Activated CD4-positive, alpha-beta T cell treated with anti-CD3 and anti-CD28 coated beads, Interleukin-10, Interleukin-2, amounts not matched to agents 100 ng/mL and 50 ng/mL, durations not matched to agents 16 hours and 8 hours (primary cell): Measurements from ENCODE around the gene FAM118B.
"Not testable (repeated sequence)": the region's sequence is repeated elsewhere in the genome, so short reads cannot be mapped to it uniquely, and the experiment has no call there.

Experiments used
- DNase-seq: peaks from one replicate; pipeline ENCODE4 v3.0.0-alpha.2; 2020

Gene FAM118B

GRCh38 chr11:126277780-126278179 is 66.2 kb downstream of the FAM118B start:
- no peak for DNase-seq

DNA sequence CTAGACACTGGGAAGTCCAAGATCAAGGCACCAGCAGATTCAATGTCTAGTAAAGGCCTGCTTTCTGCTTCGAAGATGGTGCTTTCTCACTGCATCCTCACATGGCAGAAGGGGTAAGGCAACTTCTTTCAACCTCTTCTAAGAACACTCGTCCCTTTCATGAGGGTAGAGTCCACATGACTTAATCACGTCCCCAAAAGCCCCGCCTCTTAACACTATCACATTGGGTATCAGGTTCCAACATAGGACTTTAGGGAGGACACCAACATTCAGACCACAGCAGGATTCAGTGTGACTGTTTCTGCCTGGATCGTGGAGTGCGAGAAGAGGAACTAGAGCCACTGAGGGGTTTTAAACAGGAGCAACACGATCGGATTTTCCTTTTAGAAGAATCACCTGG is 67.6 kb downstream of the FAM118B start:
- DNase-seq = no peak

DNA sequence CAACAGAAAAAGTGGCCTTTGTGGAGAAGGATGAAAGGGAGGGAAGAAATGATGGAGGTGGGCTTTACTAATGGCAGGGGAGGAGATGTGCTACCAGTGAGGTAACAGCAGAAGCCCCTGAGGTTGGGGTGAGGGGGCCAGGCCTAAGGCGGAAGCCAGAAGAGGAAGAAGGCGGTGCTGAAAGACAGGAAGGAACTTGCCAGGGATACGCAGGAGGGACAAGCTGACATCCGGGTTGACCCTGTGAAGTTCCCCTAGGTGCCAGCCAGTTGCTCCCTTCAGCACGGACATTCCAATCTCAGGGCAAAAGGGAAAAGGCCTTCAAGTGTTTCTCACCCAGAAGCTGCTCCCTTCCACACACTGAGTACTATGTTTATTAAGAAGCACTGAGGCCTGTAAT is 69.0 kb downstream of the FAM118B start:
- DNase-seq = no peak

GRCh38 chr11:126281245-126281644 is 69.7 kb downstream of the FAM118B start:
- no peak for DNase-seq

DNA sequence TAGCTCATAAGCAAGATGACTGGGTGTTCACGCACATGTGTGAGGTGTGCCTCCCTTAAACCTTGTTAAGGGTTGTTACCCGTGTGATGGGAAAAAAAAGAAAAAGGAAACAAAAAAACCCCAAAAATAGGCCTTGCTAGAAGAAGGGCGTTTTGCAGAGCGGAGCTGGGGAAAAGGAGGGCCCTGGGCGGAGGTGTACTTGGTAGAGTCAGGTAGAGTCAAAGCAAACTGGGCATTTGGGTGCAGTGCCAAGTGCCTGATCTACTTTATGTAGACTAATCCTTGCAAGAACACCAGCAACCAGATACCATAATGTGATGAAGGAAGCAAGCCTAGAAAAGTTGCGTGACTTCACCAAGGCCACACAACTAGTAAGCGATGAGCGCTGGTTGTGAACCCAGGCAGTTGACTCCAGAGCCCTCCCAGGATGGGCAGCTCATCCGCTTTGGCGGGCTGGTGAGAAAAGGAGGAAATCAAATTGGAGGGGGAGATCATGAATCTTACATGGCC is 70.1 kb downstream of the FAM118B start:
- no peak for DNase-seq

- peak; percentile 39 for DNase-seq
Observed at GRCh38 chr11:126282361-126282735, 70.8 kb downstream of the FAM118B start.

- DNase-seq = peak; percentile 67
Observed at GRCh38 chr11:126282736-126283591, 71.4 kb downstream of the FAM118B start, which contains the start of gene TIRAP. TIRAP (plus strand) TSS chr11:126283093; CDS start chr11:126290895, 7,802 bp downstream.

DNA sequence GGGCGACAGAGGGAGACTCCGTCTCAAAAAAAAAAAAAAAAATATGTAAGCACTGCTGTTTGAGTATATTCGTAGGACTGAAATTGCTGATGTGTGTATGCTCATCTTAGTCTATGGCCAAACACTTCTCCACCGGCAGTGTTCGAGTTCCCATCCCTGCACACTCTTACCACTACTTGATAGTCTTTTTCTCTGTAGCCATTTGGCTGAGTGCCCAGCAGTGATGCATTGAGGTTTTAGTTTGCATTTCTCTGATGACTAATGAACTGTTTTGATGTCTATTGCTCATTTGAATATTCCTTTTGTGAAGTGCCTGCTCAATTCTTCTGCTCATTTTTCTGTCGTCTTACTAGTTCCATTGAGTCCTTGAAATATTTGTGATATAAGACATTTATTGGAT is 73.2 kb downstream of the FAM118B start:
- peak; percentile 78 for DNase-seq

DNA sequence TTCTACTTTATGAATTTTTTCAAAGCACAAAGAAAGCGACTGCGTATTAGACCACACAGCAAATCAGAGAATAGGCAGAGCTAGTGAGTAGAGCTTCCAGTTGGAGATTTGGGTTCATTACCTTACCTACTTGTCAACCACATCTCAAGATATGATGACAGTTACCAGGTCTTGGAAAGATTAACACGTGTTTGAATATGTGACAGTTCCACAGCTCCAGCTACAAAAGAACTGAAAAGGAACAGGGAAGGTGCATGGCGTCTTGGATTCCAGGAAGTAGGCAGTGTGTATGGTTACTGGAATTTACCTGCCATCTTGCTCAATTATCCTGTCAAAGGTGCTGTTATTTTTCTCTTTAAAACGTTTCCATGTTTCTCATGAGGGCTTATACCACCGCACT is 76.7 kb downstream of the FAM118B start:
- no peak for DNase-seq

- DNase-seq = no peak
Observed at GRCh38 chr11:126290887-126291286, 79.3 kb downstream of the FAM118B start.

DNA sequence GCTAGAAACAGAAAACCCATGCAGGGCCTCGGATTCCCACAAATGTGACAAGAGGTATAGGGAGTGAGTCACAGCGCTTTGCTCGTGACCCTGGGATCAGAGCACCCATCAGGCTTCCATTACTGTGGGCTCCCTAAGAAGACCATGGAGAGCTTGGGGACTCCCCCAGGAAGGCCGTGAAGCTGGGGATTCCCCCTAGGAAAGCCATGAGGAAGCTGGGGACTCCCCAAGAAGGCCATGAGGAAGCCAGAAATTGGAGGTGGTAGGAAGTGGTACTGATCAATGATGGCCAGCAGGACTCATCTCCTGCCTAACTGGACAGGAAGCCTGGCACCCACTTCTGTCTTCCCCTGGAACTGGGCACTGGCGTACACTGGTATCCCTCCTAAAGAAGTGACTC is 82.1 kb downstream of the FAM118B start:
- DNase-seq = peak; percentile 8

- no peak for DNase-seq
Observed at GRCh38 chr11:126297004-126297403, 85.4 kb downstream of the FAM118B start.

GRCh38 chr11:126303623-126304456 is 92.3 kb downstream of the FAM118B start, which contains the start of gene DCPS:
DCPS (plus strand) TSS chr11:126304060; CDS start chr11:126304081, 21 bp downstream.
- peak; percentile 93 for DNase-seq

- DNase-seq = no peak
Observed at GRCh38 chr11:126304457-126305075, 93.0 kb downstream of the FAM118B start.

DNA sequence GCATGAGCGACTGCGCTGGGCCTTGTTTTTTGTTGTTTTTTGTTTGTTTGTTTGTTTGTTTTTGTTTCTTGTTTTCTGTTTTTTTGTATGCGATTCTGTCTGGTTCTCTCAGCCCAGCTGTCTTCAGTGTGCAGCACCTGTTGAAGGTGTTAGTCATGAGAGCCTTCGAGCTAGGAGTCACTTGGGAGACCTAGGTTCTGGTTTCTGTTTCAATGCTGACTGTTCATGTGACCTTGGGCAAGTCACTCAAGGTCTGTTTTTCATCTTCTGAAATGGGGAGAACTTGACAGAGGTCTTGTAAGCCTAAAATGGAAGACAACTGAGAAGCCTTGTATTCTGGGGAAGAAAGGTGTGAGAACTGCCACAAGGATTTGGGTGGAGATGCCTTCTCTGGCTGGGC is 94.1 kb downstream of the FAM118B start:
- peak; percentile 62 for DNase-seq

GRCh38 chr11:126307706-126308105 is 96.1 kb downstream of the FAM118B start:
- peak; percentile 42 for DNase-seq

GRCh38 chr11:126308271-126308671 is 96.7 kb downstream of the FAM118B start:
- no peak for DNase-seq

DNA sequence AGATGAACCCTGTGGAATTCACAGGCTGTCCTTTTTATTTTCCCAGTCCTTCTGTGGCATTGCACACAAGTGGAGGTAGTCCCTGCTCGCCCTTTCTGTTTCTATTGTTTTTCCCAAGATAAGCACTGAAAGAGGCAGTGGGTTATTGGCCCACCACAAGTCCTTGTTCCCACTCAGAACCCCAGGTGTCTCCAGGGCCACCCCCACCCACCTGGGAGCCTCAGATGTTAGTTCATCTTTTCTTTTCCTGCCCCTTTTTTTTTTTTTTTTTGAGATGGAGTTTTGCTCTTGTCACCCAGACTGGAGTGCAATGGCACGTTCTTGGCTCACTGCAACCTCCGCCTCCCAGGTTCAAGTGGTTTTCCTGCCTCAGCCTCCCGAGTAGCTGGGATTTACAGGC is 97.2 kb downstream of the FAM118B start:
- not testable (repeated sequence) for DNase-seq

- peak; percentile 66 for DNase-seq
Observed at GRCh38 chr11:126310200-126310991, 98.8 kb downstream of the FAM118B start.

DNA sequence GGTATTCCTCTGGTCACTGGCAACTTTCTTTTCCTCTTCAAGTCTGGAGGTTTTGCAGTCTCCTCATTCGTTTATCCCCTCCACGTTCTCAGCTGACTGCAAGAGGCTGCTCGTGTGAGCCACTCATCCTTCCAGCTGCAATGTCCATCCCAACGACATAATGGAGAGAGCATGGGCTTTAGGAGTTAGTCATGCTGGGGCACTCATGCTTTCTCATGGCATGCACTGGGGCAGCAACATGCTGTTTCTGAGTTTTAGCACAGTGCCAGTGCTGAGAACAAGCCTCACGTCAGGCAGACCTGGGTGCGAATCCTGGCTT is 99.4 kb downstream of the FAM118B start:
- DNase-seq = no peak

DNA sequence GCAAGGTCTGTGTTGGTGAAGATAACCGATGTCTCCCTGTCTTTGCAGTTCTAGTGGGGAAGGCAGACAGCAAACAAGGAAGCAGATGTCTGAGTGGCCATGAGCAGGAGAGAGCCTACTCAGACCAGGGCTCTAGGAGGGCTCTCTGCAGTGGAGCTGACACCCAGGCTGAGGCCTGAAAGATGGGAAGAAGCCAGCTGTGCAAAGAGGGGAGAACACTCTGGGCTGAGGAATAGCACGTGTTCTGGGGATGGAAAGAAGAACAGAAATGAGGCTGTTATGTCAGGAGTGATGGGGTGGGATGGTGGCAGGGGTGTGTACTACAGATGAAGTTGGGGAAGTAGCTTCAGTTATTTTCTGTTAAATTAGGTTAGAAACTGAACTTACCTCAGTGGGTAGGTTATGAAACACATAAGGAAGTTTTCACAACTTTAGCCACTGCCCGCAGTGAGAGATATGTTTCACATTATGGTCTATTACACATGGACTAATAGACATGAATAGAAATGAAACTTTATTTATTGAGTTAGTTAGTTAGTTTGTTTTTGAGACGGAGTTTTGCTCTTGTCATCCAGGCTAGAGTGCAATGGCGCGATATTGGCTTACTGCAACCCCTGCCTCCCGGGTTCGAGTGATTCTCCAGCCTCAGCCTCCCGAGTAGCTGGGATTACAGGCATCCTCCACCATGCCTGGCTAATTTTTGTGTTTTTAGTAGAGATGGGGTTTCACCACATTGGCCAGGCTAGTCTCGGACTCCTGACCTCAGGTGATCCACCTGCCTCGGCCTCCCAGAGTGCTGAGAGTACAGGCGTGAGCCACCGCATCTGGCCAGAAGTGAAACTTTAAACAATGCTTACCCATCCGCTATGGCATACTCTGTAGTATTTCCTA is 100.1 kb downstream of the FAM118B start:
- DNase-seq = no peak
